GM12801 (cell line): ENCODE measurements around the gene HOXB5.

Source experiments
- CTCF ChIP-seq: IDR thresholded peaks from one replicate; pipeline ENCODE4 v1.5.1; 2011; ENCODE audit warnings: control low read depth; ENCODE audit not compliant: insufficient read length; ENCODE audit errors: extremely low read depth

HOXB5 gene

GRCh38 chr17:48631693-48632578 lies 38.4 kb upstream of the HOXB5 start:
- TF ChIP-seq CTCF: no peak

- TF ChIP-seq CTCF: no peak
Observed at GRCh38 chr17:48630925-48631692, 37.5 kb upstream of the HOXB5 start.

GRCh38 chr17:48630009-48630924 lies 36.7 kb upstream of the HOXB5 start:
- no peak for TF ChIP-seq CTCF

- no peak for TF ChIP-seq CTCF
Observed at GRCh38 chr17:48629411-48629759, 35.8 kb upstream of the HOXB5 start.

GRCh38 chr17:48628649-48629410 lies 35.3 kb upstream of the HOXB5 start:
- no peak for TF ChIP-seq CTCF

- no peak for TF ChIP-seq CTCF
Observed at GRCh38 chr17:48627623-48628521, 34.3 kb upstream of the HOXB5 start.
